CD4-positive, alpha-beta memory T cell (primary cell): Measurements from ENCODE around the gene OLIG3. TPM values are rescaled to one million over a fixed set of nuclear protein-coding genes. Genes with fewer than 3 reads are reported as not detected.

Source experiments
- CTCF ChIA-PET: fragments of 350-600 bp; sonication (Branson Sonifier 250); formaldehyde crosslinking; loops from one replicate; lab custom pipeline; 2021; ENCODE audit warnings: inconsistent platforms; ENCODE audit not compliant: partially characterized antibody; lab: Charles Lee
- POLR2A ChIA-PET: fragments of 350-600 bp; sonication (Branson Sonifier 250); formaldehyde crosslinking; loops from one replicate; lab custom pipeline; 2021; ENCODE audit not compliant: partially characterized antibody; lab: Charles Lee
- DNase-seq, 5 donors: peaks; one replicate each; pipeline versions ENCODE4 v3.0.0 to v3.0.0-alpha.2; 2020 to 2022; ENCODE audit warnings: mixed read lengths in 1 of 5
- H3K27ac ChIP-seq: one replicate; pipeline ENCODE4 v1.7.0; 2013; ENCODE audit warnings: low read depth, low read length
- H3K27me3 ChIP-seq: 2 replicates; pipeline ENCODE4 v1.7.0; 2013; ENCODE audit warnings: mild to moderate bottlenecking, low read length, moderate library complexity; ENCODE audit not compliant: insufficient read depth
- H3K36me3 ChIP-seq: 2 replicates; pipeline ENCODE4 v1.7.0; 2013; ENCODE audit warnings: mild to moderate bottlenecking, low read length, moderate library complexity; ENCODE audit not compliant: insufficient read depth
- H3K4me1 ChIP-seq: 2 replicates; pipeline ENCODE4 v1.7.0; 2013; ENCODE audit warnings: mild to moderate bottlenecking, low read length, moderate library complexity; ENCODE audit not compliant: insufficient read depth
- H3K4me3 ChIP-seq, 2 donors: one replicate each; pipeline ENCODE4 v1.7.0; 2013; ENCODE audit warnings: low read length in 2 of 2, mild to moderate bottlenecking in 1 of 2
- H3K9me3 ChIP-seq, 2 donors: one replicate each; pipeline ENCODE4 v1.7.0; 2013; ENCODE audit warnings: low read length in 2 of 2, control low read depth in 1 of 2; ENCODE audit not compliant: control insufficient read depth in 1 of 2
- H3K27ac Mint-ChIP-seq, 7 donors: one replicate each; pipeline ENCODE4 v1.8.0; 2020 to 2021; ENCODE audit warnings: mixed read lengths in 7 of 7, mild to moderate bottlenecking in 6 of 7, inconsistent platforms in 3 of 7, moderate library complexity in 3 of 7
- H3K27me3 Mint-ChIP-seq, 2 donors: one replicate each; pipeline ENCODE4 v1.8.0; 2020 to 2021; ENCODE audit warnings: mixed read lengths in 2 of 2
- H3K36me3 Mint-ChIP-seq, 2 donors: one replicate each; pipeline ENCODE4 v1.8.0; 2020 to 2021; ENCODE audit warnings: mixed read lengths in 2 of 2, inconsistent platforms in 1 of 2, mild to moderate bottlenecking in 1 of 2
- H3K4me1 Mint-ChIP-seq, 4 donors: one replicate each; pipeline ENCODE4 v1.8.0; 2020 to 2021; ENCODE audit warnings: mixed read lengths in 4 of 4, mild to moderate bottlenecking in 1 of 4
- H3K4me3 Mint-ChIP-seq, 8 donors: one replicate each; pipeline ENCODE4 v1.8.0; 2020 to 2021; ENCODE audit warnings: mixed read lengths in 8 of 8, mild to moderate bottlenecking in 7 of 8, moderate library complexity in 6 of 8, inconsistent platforms in 3 of 8
- H3K9me3 Mint-ChIP-seq, 8 donors: one replicate each; pipeline ENCODE4 v1.8.0; 2020 to 2021; ENCODE audit warnings: mixed read lengths in 8 of 8, mild to moderate bottlenecking in 5 of 8, inconsistent platforms in 3 of 8, moderate library complexity in 1 of 8
- intact Hi-C: fragments of 100-400 bp; cut with micrococcal nuclease; formaldehyde crosslinking; loops from one replicate; pipeline ENCODE4 v1.15.1; 2023
- polyA plus RNA-seq, 2 donors: library from polyadenylated mRNA; unstranded; fragments of 300-500 nt; fragmentation: Illumina TruSeq; gene quantifications; one replicate each; pipeline ENCODE4 v1.2.3, GENCODE V29; 2021
- total RNA-seq, 2 experiments: library from RNA; stranded (reverse); gene quantifications; one replicate each; pipeline ENCODE4 v1.2.3, GENCODE V29; 2021

The OLIG3 gene
- total and polyA plus RNA-seq, 4 experiments from 2014 or later = not detected

- no peak for DNase-seq
- H3K4me1 Mint-ChIP-seq = peaks cover 0 to 11% (median 0%) of the 10 kb centered on the region in 4 donors
Observed at GRCh38 chr6:137530404-137530803, 36.2 kb upstream of the OLIG3 start.

GRCh38 chr6:137522831-137523230, 28.6 kb upstream of the OLIG3 start:
- Histone ChIP-seq H3K36me3 (no peaks in the 10 kb centered on the region), H3K4me1 (no peaks in the 10 kb centered on the region), H3K9me3 (no peaks in the 10 kb centered on the region), H3K27ac (no peak overlapping the region), H3K4me3 (no peak overlapping the region), H3K27me3 (no peaks in the 10 kb centered on the region)
- H3K27ac Mint-ChIP-seq = no peak overlapping the region
- no peak for DNase-seq
- H3K9me3 Mint-ChIP-seq = peaks cover 3 to 18% (median 10%) of the 10 kb centered on the region in 8 donors
- POLR2A ChIA-PET = no interaction called here
- H3K4me1 Mint-ChIP-seq = peaks cover 2 to 7% (median 3%) of the 10 kb centered on the region in 4 donors
- CTCF ChIA-PET = interaction anchor here (0.8 to 1.6 kb wide), 4 partner anchors 7 to 19 kb away, joined by 3 to 4 read pairs (median 4); no protein-coding TSS in a partner anchor
- no peaks in the 10 kb centered on the region for H3K36me3 Mint-ChIP-seq
- peaks cover 7 to 29% of the 10 kb centered on the region in 2 donors for H3K27me3 Mint-ChIP-seq
- intact Hi-C loops = loop anchor here (2.0 kb wide), 1 partner anchor 14 kb away; no protein-coding TSS in a partner anchor
- H3K4me3 Mint-ChIP-seq = no peak overlapping the region

More at GRCh38 chr6:137530404-137530803, 36.2 kb upstream of the OLIG3 start:
- H3K9me3 ChIP-seq = no peaks in the 10 kb centered on the region
- H3K36me3 Mint-ChIP-seq = no peaks in the 10 kb centered on the region
- H3K27me3 Mint-ChIP-seq = peaks cover 7 to 12% of the 10 kb centered on the region in 2 donors
- POLR2A ChIA-PET = interaction anchor here (1.1 kb wide), 2 partner anchors 8 to 15 kb away, joined by 3 read pairs; no protein-coding TSS in a partner anchor
- peaks cover 6% of the 10 kb centered on the region for H3K4me1 ChIP-seq
- CTCF ChIA-PET = no interaction called here
- no peak overlapping the region for H3K4me3 ChIP-seq
- intact Hi-C loops = no loop called here
- H3K9me3 Mint-ChIP-seq = peaks cover 2 to 17% (median 10%) of the 10 kb centered on the region in 8 donors
- H3K27me3 ChIP-seq = no peaks in the 10 kb centered on the region
- peak overlapping the region in 1 of 7 donors; percentile 79 for H3K27ac Mint-ChIP-seq
- no peak overlapping the region for H3K4me3 Mint-ChIP-seq
- H3K36me3 ChIP-seq = no peaks in the 10 kb centered on the region
- no peak overlapping the region for H3K27ac ChIP-seq

- H3K27ac ChIP-seq = no peak overlapping the region
- Mint-ChIP-seq H3K9me3 (peaks cover 3 to 18% (median 10%) of the 10 kb centered on the region in 8 donors), H3K27me3 (peaks cover 12 to 34% of the 10 kb centered on the region in 2 donors), H3K27ac (no peak overlapping the region), H3K4me3 (no peak overlapping the region), H3K36me3 (no peaks in the 10 kb centered on the region), H3K4me1 (peaks cover 2 to 7% (median 3%) of the 10 kb centered on the region in 4 donors)
- no peak overlapping the region for H3K4me3 ChIP-seq
- ChIA-PET POLR2A (no interaction called here), CTCF (interaction anchor here (0.8 to 1.1 kb wide), 2 partner anchors 11 to 18 kb away, joined by 3 to 4 read pairs; no protein-coding TSS in a partner anchor)
- no peak for DNase-seq
- no peaks in the 10 kb centered on the region for H3K4me1 ChIP-seq
- no peaks in the 10 kb centered on the region for H3K27me3 ChIP-seq
- H3K36me3 ChIP-seq = no peaks in the 10 kb centered on the region
- H3K9me3 ChIP-seq = no peaks in the 10 kb centered on the region
- intact Hi-C loops = loop anchor here (2.0 kb wide), 1 partner anchor 15 kb away; no protein-coding TSS in a partner anchor
Observed at GRCh38 chr6:137522198-137522798, 28.1 kb upstream of the OLIG3 start.

- Histone ChIP-seq H3K36me3 (no peaks in the 10 kb centered on the region), H3K4me3 (no peak overlapping the region), H3K9me3 (no peaks in the 10 kb centered on the region), H3K27ac (no peak overlapping the region), H3K27me3 (peaks cover 12% of the 10 kb centered on the region), H3K4me1 (no peaks in the 10 kb centered on the region)
- no peak overlapping the region for H3K4me3 Mint-ChIP-seq
- intact Hi-C loops = no loop called here
- peaks cover 2 to 7% (median 3%) of the 10 kb centered on the region in 4 donors for H3K4me1 Mint-ChIP-seq
- POLR2A ChIA-PET = no interaction called here
- CTCF ChIA-PET = no interaction called here
- DNase-seq = no peak
- H3K27me3 Mint-ChIP-seq = peaks cover 28 to 48% of the 10 kb centered on the region in 2 donors
- H3K27ac Mint-ChIP-seq = no peak overlapping the region
- no peaks in the 10 kb centered on the region for H3K36me3 Mint-ChIP-seq
- H3K9me3 Mint-ChIP-seq = peaks cover 0 to 7% (median 2%) of the 10 kb centered on the region in 8 donors
Observed at GRCh38 chr6:137520520-137520919, 26.3 kb upstream of the OLIG3 start.

- H3K9me3 ChIP-seq = no peaks in the 10 kb centered on the region
- peaks cover 36 to 57% of the 10 kb centered on the region in 2 donors for H3K27me3 Mint-ChIP-seq
Observed at GRCh38 chr6:137519629-137520176, 25.5 kb upstream of the OLIG3 start.

GRCh38 chr6:137518386-137518983, 24.3 kb upstream of the OLIG3 start:
- no peaks in the 10 kb centered on the region for H3K4me1 ChIP-seq
- ChIA-PET POLR2A (no interaction called here), CTCF (interaction anchor here (1.8 kb wide), 1 partner anchor 16 kb away, joined by 5 read pairs; no protein-coding TSS in a partner anchor)
- Mint-ChIP-seq H3K4me3 (no peak overlapping the region), H3K9me3 (peaks cover 0 to 4% (median 0%) of the 10 kb centered on the region in 8 donors), H3K4me1 (peaks cover 2 to 7% (median 3%) of the 10 kb centered on the region in 4 donors), H3K27me3 (peaks cover 41 to 62% of the 10 kb centered on the region in 2 donors), H3K36me3 (no peaks in the 10 kb centered on the region), H3K27ac (no peak overlapping the region)
- no peak overlapping the region for H3K27ac ChIP-seq
- no peaks in the 10 kb centered on the region for H3K9me3 ChIP-seq
- intact Hi-C loops = no loop called here
- H3K4me3 ChIP-seq = no peak overlapping the region
- peaks cover 26% of the 10 kb centered on the region for H3K27me3 ChIP-seq
- H3K36me3 ChIP-seq = no peaks in the 10 kb centered on the region
- no peak for DNase-seq

More at GRCh38 chr6:137519629-137520176, 25.5 kb upstream of the OLIG3 start:
- POLR2A ChIA-PET = no interaction called here
- H3K4me3 Mint-ChIP-seq = no peak overlapping the region
- no peak overlapping the region for H3K27ac ChIP-seq
- CTCF ChIA-PET = interaction anchor here (1.8 kb wide), 1 partner anchor 17 kb away, joined by 5 read pairs; no protein-coding TSS in a partner anchor
- H3K36me3 ChIP-seq = no peaks in the 10 kb centered on the region
- H3K36me3 Mint-ChIP-seq = no peaks in the 10 kb centered on the region
- intact Hi-C loops = no loop called here
- peaks cover 0 to 4% (median 0%) of the 10 kb centered on the region in 8 donors for H3K9me3 Mint-ChIP-seq
- peaks cover 2 to 7% (median 3%) of the 10 kb centered on the region in 4 donors for H3K4me1 Mint-ChIP-seq
- no peak overlapping the region for H3K4me3 ChIP-seq
- no peak for DNase-seq
- peaks cover 16% of the 10 kb centered on the region for H3K27me3 ChIP-seq
- no peak overlapping the region for H3K27ac Mint-ChIP-seq
- no peaks in the 10 kb centered on the region for H3K4me1 ChIP-seq

- ChIA-PET CTCF (interaction anchor here (1.3 to 2.9 kb wide), 3 partner anchors 45 to 75 kb away, joined by 3 to 10 read pairs (median 10); no protein-coding TSS in a partner anchor), POLR2A (no interaction called here)
- no peak overlapping the region for H3K27ac ChIP-seq
- no peak overlapping the region for H3K27ac Mint-ChIP-seq
- intact Hi-C loops = no loop called here
- peaks cover 0 to 7% of the 10 kb centered on the region in 2 donors for H3K36me3 Mint-ChIP-seq
- no peaks in the 10 kb centered on the region for H3K36me3 ChIP-seq
- no peaks in the 10 kb centered on the region for H3K4me1 Mint-ChIP-seq
- H3K27me3 ChIP-seq = peaks cover 40% of the 10 kb centered on the region
- no peak for DNase-seq
- peaks cover 3 to 29% (median 19%) of the 10 kb centered on the region in 8 donors for H3K9me3 Mint-ChIP-seq
- peaks cover 57 to 67% of the 10 kb centered on the region in 2 donors for H3K27me3 Mint-ChIP-seq
- no peak overlapping the region for H3K4me3 ChIP-seq
- H3K9me3 ChIP-seq = no peaks in the 10 kb centered on the region
- no peaks in the 10 kb centered on the region for H3K4me1 ChIP-seq
- H3K4me3 Mint-ChIP-seq = no peak overlapping the region
Observed at GRCh38 chr6:137514418-137514817, 20.2 kb upstream of the OLIG3 start.
